Muscle layer of colon (tissue), 2 donors: ENCODE data around the gene PER3.

ENCODE experiments used
- H3K27ac ChIP-seq: one replicate; pipeline ENCODE4 v1.7.0; 2013; ENCODE audit warnings: low read depth, mild to moderate bottlenecking, low read length, moderate library complexity
- H3K27me3 ChIP-seq, 2 donors: one replicate each; pipeline ENCODE4 v1.7.0; 2013; ENCODE audit warnings: low read length in 2 of 2, mild to moderate bottlenecking in 2 of 2; ENCODE audit not compliant: insufficient read depth in 2 of 2, control insufficient read depth in 1 of 2
- H3K36me3 ChIP-seq: one replicate; pipeline ENCODE4 v1.7.0; 2013; ENCODE audit warnings: mild to moderate bottlenecking, low read length; ENCODE audit not compliant: insufficient read depth
- H3K4me1 ChIP-seq: one replicate; pipeline ENCODE4 v1.7.0; 2013; ENCODE audit warnings: mild to moderate bottlenecking, low read length; ENCODE audit not compliant: insufficient read depth
- H3K4me3 ChIP-seq, 2 donors: one replicate each; pipeline ENCODE4 v1.7.0; 2013; ENCODE audit warnings: low read length in 2 of 2, low read depth in 1 of 2, mild to moderate bottlenecking in 1 of 2, moderate library complexity in 1 of 2
- H3K9ac ChIP-seq: one replicate; pipeline ENCODE4 v1.7.0; 2013; ENCODE audit warnings: low read length
- H3K9me3 ChIP-seq: one replicate; pipeline ENCODE4 v1.7.0; 2013; ENCODE audit warnings: mild to moderate bottlenecking, low read length
- donor health status: abdominal sarcoma.
- donor health status: Adenocarcinoma of cecum.

PER3 gene

DNA sequence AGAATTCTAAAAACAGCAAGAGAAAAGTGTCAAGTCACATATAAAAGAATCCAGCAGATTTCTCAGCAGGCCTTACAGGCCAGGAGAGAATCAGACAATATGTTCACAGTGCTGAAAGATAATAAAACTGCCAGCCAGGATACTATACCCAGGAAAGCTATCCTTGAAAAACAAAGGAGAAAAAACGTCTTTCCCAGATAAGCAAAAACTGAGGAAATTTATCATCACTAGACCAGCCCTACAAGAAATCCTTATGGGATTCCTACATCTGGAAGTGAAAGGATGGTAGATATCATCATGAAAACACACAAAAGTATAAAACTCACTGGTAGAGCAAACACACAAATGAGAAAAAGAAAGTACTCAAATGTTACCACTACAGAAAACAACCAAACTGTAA, 93.9 kb downstream of the PER3 start:
- Histone ChIP-seq H3K36me3 (no peaks in the 10 kb centered on the region), H3K4me1 (no peaks in the 10 kb centered on the region), H3K9me3 (no peaks in the 10 kb centered on the region), H3K4me3 (no peak overlapping the region), H3K9ac (no peak overlapping the region), H3K27me3 (no peaks in the 10 kb centered on the region), H3K27ac (no peak overlapping the region)

DNA sequence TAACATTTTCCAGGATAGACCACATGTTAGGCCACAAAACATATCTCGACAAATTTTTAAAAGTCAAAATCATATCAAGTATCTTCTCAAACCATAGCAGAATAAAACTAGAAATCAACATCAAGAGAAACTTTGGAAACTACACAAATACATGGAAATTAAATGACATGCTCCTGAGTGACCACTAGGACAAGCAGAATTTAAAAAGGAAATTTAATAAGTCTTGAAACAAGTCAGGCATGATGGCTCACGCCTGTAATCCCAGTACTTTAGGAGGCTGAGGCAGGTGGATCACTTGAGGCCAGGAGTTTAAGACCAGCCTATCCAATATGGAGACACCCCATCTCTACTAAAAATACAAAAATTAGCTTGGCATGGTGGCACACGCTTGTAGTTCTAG, 95.1 kb downstream of the PER3 start:
- Histone ChIP-seq H3K27ac (no peak overlapping the region), H3K4me3 (no peak overlapping the region), H3K36me3 (no peaks in the 10 kb centered on the region)

DNA sequence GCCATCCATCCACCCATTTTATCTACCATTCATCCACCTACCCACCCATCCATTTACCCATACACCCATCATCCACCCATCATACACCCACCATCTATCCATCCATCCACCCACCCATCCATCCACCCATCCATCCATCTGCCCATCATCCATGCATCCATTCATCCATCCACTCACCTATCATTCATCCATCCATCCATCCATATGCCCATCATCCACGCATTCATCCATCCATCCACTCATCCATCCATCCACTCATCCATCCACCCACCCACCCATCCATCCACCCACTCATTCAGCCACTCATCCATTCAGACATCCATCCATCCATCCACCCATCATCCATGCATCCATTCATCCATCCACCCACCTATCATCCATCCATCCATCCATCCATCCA, 100.7 kb downstream of the PER3 start:
- H3K4me3 ChIP-seq = no peak overlapping the region
- H3K4me1 ChIP-seq = no peaks in the 10 kb centered on the region
- H3K36me3 ChIP-seq = no peaks in the 10 kb centered on the region
- H3K9ac ChIP-seq = no peak overlapping the region
- peaks cover 0 to 21% of the 10 kb centered on the region in 2 donors for H3K27me3 ChIP-seq
- no peaks in the 10 kb centered on the region for H3K9me3 ChIP-seq
- no peak overlapping the region for H3K27ac ChIP-seq

More for the DNA sequence above, 95.1 kb downstream of the PER3 start:
- Histone ChIP-seq H3K9ac (no peak overlapping the region), H3K4me1 (no peaks in the 10 kb centered on the region), H3K27me3 (no peaks in the 10 kb centered on the region), H3K9me3 (no peaks in the 10 kb centered on the region)

DNA sequence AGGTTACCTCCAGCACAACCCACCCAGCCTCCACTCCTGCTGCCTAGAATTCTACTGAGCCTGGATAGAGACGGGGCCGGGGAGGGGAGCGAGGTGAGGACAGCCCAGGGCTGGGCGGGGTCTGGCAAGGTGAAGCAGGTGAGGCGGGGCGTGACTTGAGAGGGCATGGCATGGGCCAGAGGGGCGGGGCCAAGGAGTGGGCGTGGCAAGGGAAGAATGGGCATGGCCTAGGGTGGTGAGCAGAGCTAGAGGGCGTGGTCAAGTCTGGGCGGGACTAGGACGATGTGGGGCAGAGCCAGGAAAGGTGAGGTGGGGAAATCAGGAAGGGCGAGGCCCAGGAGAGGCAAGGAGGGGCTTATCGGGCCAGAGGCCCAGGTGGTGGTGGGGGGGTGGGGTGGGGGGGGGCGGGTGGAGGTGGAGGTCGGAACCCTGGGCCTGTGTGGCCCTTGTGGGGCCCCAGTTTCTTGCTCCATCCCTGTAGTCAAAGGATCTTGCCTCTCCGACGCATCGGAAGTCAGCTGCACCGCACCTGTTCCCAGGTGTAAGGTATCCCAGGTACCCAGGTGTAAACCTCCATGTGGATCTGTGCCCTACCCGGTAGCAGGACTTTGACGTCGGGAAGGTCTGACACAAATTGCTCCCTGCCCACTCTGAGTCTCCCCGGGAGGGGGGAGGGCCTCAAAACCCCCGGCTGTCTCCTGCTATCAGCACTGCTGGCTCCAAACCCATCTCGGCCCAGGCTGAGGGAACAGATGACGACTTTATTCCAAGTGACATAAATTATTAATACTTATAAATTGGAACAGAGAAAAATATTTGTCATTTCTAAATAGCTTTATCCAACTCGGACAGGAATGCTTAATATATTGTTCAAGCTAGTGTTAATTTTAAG, 101.7 kb downstream of the PER3 start:
- peaks cover 0 to 21% of the 10 kb centered on the region in 2 donors for H3K27me3 ChIP-seq
- no peak overlapping the region for H3K27ac ChIP-seq
- no peak overlapping the region for H3K4me3 ChIP-seq
- no peaks in the 10 kb centered on the region for H3K4me1 ChIP-seq
- no peaks in the 10 kb centered on the region for H3K9me3 ChIP-seq
- H3K36me3 ChIP-seq = no peaks in the 10 kb centered on the region
- no peak overlapping the region for H3K9ac ChIP-seq

DNA sequence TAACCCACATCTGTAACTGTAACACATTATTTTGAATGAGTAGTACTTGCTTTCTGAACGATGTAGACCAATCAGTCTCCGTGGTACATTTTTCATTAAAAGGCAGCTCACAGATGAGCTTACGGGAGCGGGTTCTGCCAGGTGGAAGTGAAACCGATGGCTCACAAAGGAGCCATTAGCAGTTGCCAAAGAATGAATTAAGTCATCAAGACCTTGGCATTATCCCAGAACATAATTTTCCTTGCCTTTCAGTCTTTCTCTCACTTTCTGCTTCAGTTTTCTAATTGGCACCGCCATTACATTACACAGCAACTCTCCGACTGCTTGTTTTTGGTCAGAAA, 102.3 kb downstream of the PER3 start:
- no peak overlapping the region for H3K9ac ChIP-seq
- H3K4me1 ChIP-seq = no peaks in the 10 kb centered on the region
- H3K27me3 ChIP-seq = peaks cover 0 to 21% of the 10 kb centered on the region in 2 donors
- no peak overlapping the region for H3K27ac ChIP-seq
- H3K4me3 ChIP-seq = no peak overlapping the region
- no peaks in the 10 kb centered on the region for H3K9me3 ChIP-seq
- H3K36me3 ChIP-seq = no peaks in the 10 kb centered on the region

DNA sequence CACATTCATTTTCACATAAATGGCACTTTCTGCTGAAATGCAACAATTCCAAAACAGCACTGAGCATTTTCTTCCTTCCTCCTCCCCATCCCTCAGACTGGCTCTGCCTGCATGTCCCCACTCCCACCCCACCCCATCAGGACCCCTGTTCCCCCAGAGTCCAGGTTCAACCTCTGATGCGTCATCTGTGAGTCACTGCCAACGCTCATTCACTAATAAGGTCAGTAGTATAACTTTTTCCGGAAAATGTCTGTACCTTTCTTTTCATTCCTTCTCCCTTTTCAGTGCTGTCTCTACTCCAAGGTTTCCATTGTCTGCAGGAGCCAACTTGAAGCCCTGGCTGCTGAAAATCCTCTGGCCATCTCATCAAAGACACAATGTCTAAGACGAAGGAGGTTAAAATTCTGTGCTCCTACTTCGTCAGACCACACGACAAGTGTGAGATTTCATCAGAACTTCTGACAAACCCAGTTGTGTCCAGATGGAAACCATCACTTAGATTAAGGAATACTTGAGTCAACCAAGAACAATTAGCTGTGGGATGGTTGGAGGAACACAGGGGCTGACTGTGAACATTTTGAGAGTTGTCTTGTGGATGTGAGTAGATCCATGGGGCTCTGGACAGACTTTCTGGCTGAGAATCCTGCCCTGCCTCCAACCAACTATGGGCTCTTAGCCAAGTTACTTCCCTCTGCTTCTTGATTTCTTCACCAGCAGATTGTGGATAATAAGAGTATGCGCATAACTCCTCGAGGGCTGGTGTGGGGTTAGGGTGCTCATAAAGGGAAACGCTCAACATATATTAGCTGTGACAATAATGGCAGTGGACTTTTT, 104.4 kb downstream of the PER3 start:
- H3K4me1 ChIP-seq = no peaks in the 10 kb centered on the region
- H3K36me3 ChIP-seq = no peaks in the 10 kb centered on the region
- peaks cover 0 to 21% of the 10 kb centered on the region in 2 donors for H3K27me3 ChIP-seq
- H3K27ac ChIP-seq = no peak overlapping the region
- H3K4me3 ChIP-seq = no peak overlapping the region
- no peaks in the 10 kb centered on the region for H3K9me3 ChIP-seq
- H3K9ac ChIP-seq = no peak overlapping the region

DNA sequence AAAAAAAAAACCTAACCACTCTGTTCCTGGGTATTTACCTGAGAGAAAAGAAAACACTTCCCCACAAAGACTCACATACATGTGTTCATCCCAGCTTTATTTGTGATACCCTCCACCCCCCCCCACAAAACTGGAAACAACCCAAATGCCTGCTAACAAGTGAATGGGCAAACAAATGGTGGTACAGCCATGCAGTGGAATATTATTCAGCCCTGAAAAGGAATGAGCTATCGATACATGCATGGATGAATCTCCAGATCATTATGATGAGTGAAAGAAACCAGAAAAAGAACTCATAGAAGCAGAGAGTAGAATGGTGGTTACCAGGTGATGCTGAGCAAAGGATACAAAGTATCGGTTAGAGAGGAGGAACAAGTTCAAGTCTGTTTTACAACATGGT, 106.8 kb downstream of the PER3 start:
- Histone ChIP-seq H3K36me3 (no peaks in the 10 kb centered on the region), H3K9ac (no peak overlapping the region), H3K4me3 (no peak overlapping the region), H3K27ac (no peak overlapping the region), H3K9me3 (no peaks in the 10 kb centered on the region), H3K27me3 (peaks cover 0 to 21% of the 10 kb centered on the region in 2 donors), H3K4me1 (no peaks in the 10 kb centered on the region)

DNA sequence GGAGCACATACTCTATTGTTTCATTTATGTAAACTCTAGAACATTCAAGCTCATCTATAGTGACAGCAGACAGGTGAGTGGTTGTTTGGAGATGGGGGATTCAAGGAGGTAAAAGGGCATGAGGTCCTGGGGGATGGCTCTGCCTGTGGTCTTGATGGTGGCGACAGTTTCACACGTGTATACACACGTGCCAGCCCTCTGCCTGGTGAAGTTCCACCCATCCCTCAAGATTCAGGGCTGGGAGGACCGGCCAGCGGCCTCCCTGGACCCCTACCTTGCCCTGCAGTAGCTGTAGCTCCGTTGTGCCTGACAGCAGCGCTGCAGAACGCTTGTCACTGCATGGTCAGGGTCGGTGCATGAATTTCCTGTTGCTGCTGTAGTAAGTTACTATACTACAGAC, 107.7 kb downstream of the PER3 start:
- Histone ChIP-seq H3K9me3 (no peaks in the 10 kb centered on the region), H3K27ac (no peak overlapping the region), H3K9ac (no peak overlapping the region), H3K4me1 (no peaks in the 10 kb centered on the region), H3K4me3 (no peak overlapping the region), H3K36me3 (no peaks in the 10 kb centered on the region), H3K27me3 (peaks cover 0 to 14% of the 10 kb centered on the region in 2 donors)

DNA sequence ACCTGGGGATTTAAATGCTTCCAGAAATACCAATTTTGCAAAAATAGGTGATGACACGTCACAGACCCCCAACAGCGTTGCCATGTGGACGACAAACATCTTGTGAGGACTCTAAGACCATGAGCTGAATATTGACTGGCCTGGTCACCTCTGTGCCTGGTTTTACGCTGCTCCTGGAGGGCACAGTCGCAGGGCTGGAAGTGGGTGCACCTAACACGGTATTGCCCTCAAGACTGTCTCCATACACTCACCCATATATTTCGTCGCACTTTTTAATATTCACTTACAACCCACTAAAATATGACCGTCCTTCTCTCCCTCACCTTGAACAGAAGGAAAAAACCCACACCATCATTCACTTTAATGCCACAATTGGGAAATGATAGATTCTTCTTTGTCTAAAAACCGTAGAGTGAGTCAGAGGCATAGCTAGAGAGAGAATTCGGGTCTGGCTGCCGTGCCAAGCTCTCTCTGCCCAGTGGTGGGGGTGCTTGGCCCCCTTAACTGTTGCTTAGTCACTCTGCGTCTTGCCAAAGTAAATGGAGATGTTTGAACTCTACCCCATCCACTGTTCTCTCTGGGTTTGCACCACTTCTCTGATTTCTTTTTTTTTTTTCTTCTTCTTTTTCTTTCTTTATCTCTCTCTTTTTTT, 109.6 kb downstream of the PER3 start:
- Histone ChIP-seq H3K27ac (no peak overlapping the region), H3K27me3 (no peaks in the 10 kb centered on the region), H3K9ac (no peak overlapping the region), H3K36me3 (no peaks in the 10 kb centered on the region), H3K4me3 (no peak overlapping the region), H3K4me1 (no peaks in the 10 kb centered on the region), H3K9me3 (no peaks in the 10 kb centered on the region)
